GM23248 (cell line): ENCODE results near the gene MSX1.

Experiments used
- EZH2 ChIP-seq: fragments of 200-600 bp; sonication (generic); IDR thresholded peaks from 2 replicates; pipeline ENCODE4 v1.6.1; 2018; ENCODE audit warnings: antibody characterized with exemption, mild to moderate bottlenecking; ENCODE audit not compliant: insufficient read depth, poor library complexity, severe bottlenecking
- EZH2phosphoT487 ChIP-seq: fragments of 200-600 bp; sonication (generic); IDR thresholded peaks from 2 replicates; pipeline ENCODE4 v1.6.1; 2018; ENCODE audit warnings: antibody characterized with exemption, moderate library complexity, mild to moderate bottlenecking, low read depth; ENCODE audit not compliant: insufficient read depth

DNA sequence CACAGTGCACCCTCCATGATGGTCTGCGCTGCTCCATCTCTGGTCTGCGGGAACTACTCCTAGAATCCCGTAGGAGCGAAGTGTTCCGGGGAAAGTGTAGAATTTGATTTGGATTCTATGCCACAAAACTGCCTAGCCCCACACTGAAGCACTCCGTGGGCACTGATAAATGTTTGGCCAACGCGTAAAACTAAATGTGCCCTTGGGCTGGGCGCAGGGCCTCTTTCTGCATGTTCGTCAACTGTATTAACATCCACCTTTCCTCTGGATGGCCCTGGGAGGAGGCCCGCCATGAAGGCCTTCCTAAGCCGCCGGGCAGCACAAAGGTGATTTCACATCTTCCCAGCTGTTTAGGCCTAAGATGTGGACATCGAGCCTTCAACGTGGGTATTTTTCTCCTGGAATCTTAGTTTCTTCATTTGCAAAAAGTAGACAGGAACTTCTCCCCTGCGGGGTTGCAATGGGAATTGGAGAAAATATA, 2.6 kb downstream of the MSX1 start:
- TF ChIP-seq EZH2, result no peak
- TF ChIP-seq EZH2phosphoT487, result no peak
